HCT116 (cell line): Measurements from ENCODE around the gene CLC. TPM values are rescaled to one million over a fixed set of nuclear protein-coding genes. Genes with fewer than 3 reads are reported as not detected.

Source experiments
- ATAC-seq: fragments of 200-7000 bp; cut with Tn5 transposase; 2 replicates; pipeline ENCODE4 v1.9.1; 2020; ENCODE audit warnings: mild to moderate bottlenecking, moderate library complexity
- Bru-seq: library from RNA; stranded (reverse); fragments of 400-500 nt; gene quantifications from one replicate; lab custom pipeline; 2021; lab: Mats Ljungman, UMichigan
- BruChase-seq, 2 experiments: library from RNA; stranded (reverse); fragments of 400-500 nt; gene quantifications; one replicate each; lab custom pipeline; 2021; lab: Mats Ljungman, UMichigan
- BruUV-seq: library from RNA; stranded (reverse); fragments of 400-500 nt; replicated peaks from 2 replicates; lab custom pipeline; 2021; lab: Mats Ljungman, UMichigan
- CTCF ChIA-PET: fragments of 300-600 bp; sonication (Branson Sonifier 250); formaldehyde crosslinking; loops from one replicate; lab custom pipeline; 2021; ENCODE audit warnings: antibody characterized with exemption; lab: Charles Lee
- POLR2A ChIA-PET: fragments of 300-600, 350-600 bp; sonication (Branson Sonifier 250); formaldehyde crosslinking; loops from one replicate; lab custom pipeline; 2021; ENCODE audit warnings: antibody characterized with exemption; lab: Charles Lee
- RAD21 ChIA-PET, 2 experiments: fragments of 300-600 bp; sonication (Branson Sonifier 250); formaldehyde crosslinking; loops; one replicate each; lab custom pipeline; 2023; ENCODE audit warnings: low total read pairs in 2 of 2; ENCODE audit not compliant: uncharacterized antibody in 2 of 2, unreplicated experiment in 2 of 2, low non-redundant PET in 1 of 2; lab: Charles Lee
- DNase-seq: peaks from one replicate; pipeline ENCODE4 v3.0.0-alpha.2; 2010; ENCODE audit warnings: low read depth, low spot score
- H2AFZ ChIP-seq: fragments of 200-600 bp; shearing (Covaris generic), sonication (generic); 2 replicates; pipeline ENCODE4 v1.6.1; 2017; ENCODE audit warnings: low read depth, mixed run types, mixed read lengths, antibody characterized with exemption, low read length; ENCODE audit not compliant: poor library complexity, severe bottlenecking
- H3K27ac ChIP-seq: 2 replicates; pipeline ENCODE4 v1.5.1; 2012; ENCODE audit warnings: low read depth, low read length
- H3K27me3 ChIP-seq: fragments of 200-600 bp; sonication (generic); 2 replicates; pipeline ENCODE4 v1.6.1; 2016; ENCODE audit warnings: mixed run types, low read length, mixed read lengths; ENCODE audit not compliant: insufficient read depth
- H3K36me3 ChIP-seq, 2 experiments: fragments of 200-500 bp in 1 of 2; fragments of 200-600 bp in 1 of 2; sonication (Bioruptor generic) in 1 of 2; sonication (generic) in 1 of 2; 2 replicates each; pipeline versions ENCODE4 v1.5.1 to v1.6.1; 2014 to 2016; ENCODE audit warnings: low read length in 2 of 2, inconsistent platforms in 1 of 2, mixed read lengths in 1 of 2, mixed run types in 1 of 2; ENCODE audit not compliant: insufficient read depth in 2 of 2, control insufficient read depth in 1 of 2
- H3K4me1 ChIP-seq, 2 experiments: fragments of 200-600 bp in 1 of 2; sonication (generic) in 1 of 2; 2 replicates each; pipeline versions ENCODE4 v1.5.1 to v1.6.1; 2012 to 2017; ENCODE audit warnings: low read length in 2 of 2, inconsistent platforms in 1 of 2, mild to moderate bottlenecking in 1 of 2, mixed read lengths in 1 of 2, mixed run types in 1 of 2, moderate library complexity in 1 of 2; ENCODE audit not compliant: insufficient read depth in 2 of 2, control insufficient read depth in 1 of 2
- H3K4me2 ChIP-seq: fragments of 200-600 bp; sonication (generic); 2 replicates; pipeline ENCODE4 v1.6.1; 2017; ENCODE audit warnings: mixed run types, low read length, mixed read lengths
- H3K4me3 ChIP-seq, 2 experiments: fragments of 200-600 bp in 1 of 2; sonication (generic) in 1 of 2; replicated peaks in 1 of 2; 2 replicates each; pipeline ENCODE4 v1.5.1; 2011 to 2016; ENCODE audit warnings: low read length in 2 of 2, control low read depth in 1 of 2, low read depth in 1 of 2, mild to moderate bottlenecking in 1 of 2, mixed read lengths in 1 of 2, mixed run types in 1 of 2
- H3K79me2 ChIP-seq: fragments of 200-600 bp; sonication (generic); 2 replicates; pipeline ENCODE4 v1.6.1; 2017; ENCODE audit warnings: mild to moderate bottlenecking, mixed run types, low read length, moderate library complexity, mixed read lengths; ENCODE audit not compliant: insufficient read depth
- H3K9ac ChIP-seq: fragments of 200-600 bp; sonication (generic); 2 replicates; pipeline ENCODE4 v1.6.1; 2016; ENCODE audit warnings: low read length, mixed read lengths
- H3K9me2 ChIP-seq: fragments of 200-600 bp; sonication (generic), shearing (Covaris generic); 2 replicates; pipeline ENCODE4 v1.6.1; 2017; ENCODE audit warnings: mixed run types, mild to moderate bottlenecking, moderate library complexity; ENCODE audit not compliant: insufficient read depth
- H3K9me3 ChIP-seq, 2 experiments: fragments of 200-500 bp in 1 of 2; fragments of 200-600 bp in 1 of 2; sonication (Bioruptor generic) in 1 of 2; sonication (generic) in 1 of 2; 2 replicates each; pipeline ENCODE4 v1.6.1; 2014 to 2017; ENCODE audit warnings: low read length in 2 of 2, mixed read lengths in 2 of 2, inconsistent platforms in 1 of 2, low read depth in 1 of 2, mild to moderate bottlenecking in 1 of 2, mixed run types in 1 of 2, moderate library complexity in 1 of 2; ENCODE audit not compliant: control insufficient read depth in 1 of 2, insufficient read depth in 1 of 2
- H4K20me1 ChIP-seq: fragments of 200-600 bp; sonication (generic), shearing (Covaris generic); 2 replicates; pipeline ENCODE4 v1.6.1; 2017; ENCODE audit warnings: mixed run types, mild to moderate bottlenecking, moderate library complexity; ENCODE audit not compliant: insufficient read depth
- CBX3 ChIP-seq: IDR thresholded peaks from 2 replicates; pipeline ENCODE4 v1.6.1; 2012; ENCODE audit warnings: low read depth
- EGR1 ChIP-seq: IDR thresholded peaks from 2 replicates; pipeline ENCODE4 v1.6.1; 2012; ENCODE audit warnings: low read depth
- JUND ChIP-seq: IDR thresholded peaks from 2 replicates; pipeline ENCODE4 v1.6.1; 2012
- SIN3A ChIP-seq: IDR thresholded peaks from 2 replicates; pipeline ENCODE4 v1.6.1; 2012; ENCODE audit warnings: low read depth
- SP1 ChIP-seq: IDR thresholded peaks from 2 replicates; pipeline ENCODE4 v1.6.1; 2012; ENCODE audit warnings: low read depth
- SRF ChIP-seq: IDR thresholded peaks from 2 replicates; pipeline ENCODE4 v1.6.1; 2012; ENCODE audit warnings: low read depth
- YY1 ChIP-seq: IDR thresholded peaks from 2 replicates; pipeline ENCODE4 v1.6.1; 2011; ENCODE audit warnings: low read length, low read depth, moderate library complexity, mild to moderate bottlenecking; ENCODE audit not compliant: insufficient replicate concordance; ENCODE audit errors: extremely low read depth
- ZFX ChIP-seq: fragments of 450-650 bp; IDR thresholded peaks from 2 replicates; pipeline ENCODE4 v1.6.1; 2017
- intact Hi-C: fragments of 100-400 bp; cut with micrococcal nuclease; formaldehyde crosslinking; loops from 2 replicates; pipeline ENCODE4 v1.10.0; 2022
- long read RNA-seq: library from polyadenylated mRNA; unstranded; transcript quantifications from one replicate; pipeline ENCODE4 v2.0.0, GENCODE V29; 2021; ENCODE audit not compliant: unreplicated experiment
- polyA plus RNA-seq: library from polyadenylated mRNA; unstranded; fragments of >200 nt; gene quantifications from 2 replicates; pipeline ENCODE4 v1.2.1, GENCODE V29; 2012; ENCODE audit warnings: missing spikeins
- total RNA-seq: library from RNA; stranded (reverse); gene quantifications from one replicate; pipeline ENCODE4 v1.2.1, GENCODE V29; 2021; ENCODE audit not compliant: unreplicated experiment
- TF ChIP-seq, protein P1 (sequence below): IDR thresholded peaks from 2 replicates; pipeline ENCODE4 v1.6.1; 2012; ENCODE audit warnings: low read depth
- TF ChIP-seq, protein P2 (sequence below): IDR thresholded peaks from 2 replicates; pipeline ENCODE4 v1.6.1; 2012

CLC gene
- total RNA-seq, result not detected
- 0.10 TPM in 1 of 2 replicates, not detected in the other for polyA plus RNA-seq
- percentile 15 among the genes with signal in this experiment for Bru-seq, nascent RNA
- BruChase-seq, experiment 1, labeled RNA remaining after a 6-hour chase, result percentile 19 among the genes with signal in this experiment
- percentile 17 among the genes with signal in this experiment for BruChase-seq, experiment 2, labeled RNA remaining after a 2-hour chase
- long read RNA-seq, result 0 reads

DNA sequence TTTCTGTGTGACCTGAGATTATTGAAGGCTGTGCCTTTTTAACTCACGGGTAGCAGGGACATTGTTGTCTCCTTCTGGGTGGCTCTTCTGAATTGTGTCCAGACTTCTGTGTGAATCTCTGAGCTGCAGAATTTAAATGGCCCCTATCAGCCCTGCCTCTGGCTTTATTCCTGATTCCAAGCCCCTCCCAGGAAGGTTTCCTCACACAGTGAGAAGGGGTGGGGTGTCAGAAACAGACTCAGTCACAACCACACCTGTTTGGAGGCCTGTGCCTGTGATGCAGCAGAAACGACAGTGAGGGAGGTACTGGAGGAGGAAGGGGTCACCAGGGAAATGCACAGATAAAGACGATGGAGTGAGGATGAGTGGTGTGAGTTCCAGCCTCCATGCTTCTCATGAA, at the start of gene CLC:
Gene CLC, minus strand, starts transcription at position 139 of the 400 bp plus-strand sequence. Its CDS starts 77 bp downstream, at position 62.
- POLR2A ChIA-PET, result no interaction called here
- no TSS peak for BruUV-seq
- Histone ChIP-seq H2AFZ (no peak within 1 kb of the TSS), H3K9me2 (no peaks in the 10 kb centered on the region), H3K9me3 (no peaks in the 10 kb centered on the region), H3K9ac (no peak within 1 kb of the TSS), H3K27me3 (peaks cover 76% of the 10 kb centered on the region), H3K27ac (no peak within 1 kb of the TSS), H3K4me3 (no peak within 1 kb of the TSS), H3K36me3 (no peaks in the 10 kb centered on the region), H3K4me1 (no peaks in the 10 kb centered on the region), H3K4me2 (no peak within 1 kb of the TSS), H3K79me2 (no peaks in the 10 kb centered on the region), H4K20me1 (no peaks in the 10 kb centered on the region)
- intact Hi-C loops, result no loop called here
- no peak for DNase-seq
- RAD21 ChIA-PET, result no interaction called here
- CTCF ChIA-PET, result no interaction called here
- no peak for ATAC-seq
- TF ChIP-seq EGR1 (no peak), SP1 (no peak), YY1 (no peak), ZFX (no peak), CBX3 (no peak), SRF (no peak), JUND (no peak), SIN3A (no peak)
- TF ChIP-seq, protein P1, sequence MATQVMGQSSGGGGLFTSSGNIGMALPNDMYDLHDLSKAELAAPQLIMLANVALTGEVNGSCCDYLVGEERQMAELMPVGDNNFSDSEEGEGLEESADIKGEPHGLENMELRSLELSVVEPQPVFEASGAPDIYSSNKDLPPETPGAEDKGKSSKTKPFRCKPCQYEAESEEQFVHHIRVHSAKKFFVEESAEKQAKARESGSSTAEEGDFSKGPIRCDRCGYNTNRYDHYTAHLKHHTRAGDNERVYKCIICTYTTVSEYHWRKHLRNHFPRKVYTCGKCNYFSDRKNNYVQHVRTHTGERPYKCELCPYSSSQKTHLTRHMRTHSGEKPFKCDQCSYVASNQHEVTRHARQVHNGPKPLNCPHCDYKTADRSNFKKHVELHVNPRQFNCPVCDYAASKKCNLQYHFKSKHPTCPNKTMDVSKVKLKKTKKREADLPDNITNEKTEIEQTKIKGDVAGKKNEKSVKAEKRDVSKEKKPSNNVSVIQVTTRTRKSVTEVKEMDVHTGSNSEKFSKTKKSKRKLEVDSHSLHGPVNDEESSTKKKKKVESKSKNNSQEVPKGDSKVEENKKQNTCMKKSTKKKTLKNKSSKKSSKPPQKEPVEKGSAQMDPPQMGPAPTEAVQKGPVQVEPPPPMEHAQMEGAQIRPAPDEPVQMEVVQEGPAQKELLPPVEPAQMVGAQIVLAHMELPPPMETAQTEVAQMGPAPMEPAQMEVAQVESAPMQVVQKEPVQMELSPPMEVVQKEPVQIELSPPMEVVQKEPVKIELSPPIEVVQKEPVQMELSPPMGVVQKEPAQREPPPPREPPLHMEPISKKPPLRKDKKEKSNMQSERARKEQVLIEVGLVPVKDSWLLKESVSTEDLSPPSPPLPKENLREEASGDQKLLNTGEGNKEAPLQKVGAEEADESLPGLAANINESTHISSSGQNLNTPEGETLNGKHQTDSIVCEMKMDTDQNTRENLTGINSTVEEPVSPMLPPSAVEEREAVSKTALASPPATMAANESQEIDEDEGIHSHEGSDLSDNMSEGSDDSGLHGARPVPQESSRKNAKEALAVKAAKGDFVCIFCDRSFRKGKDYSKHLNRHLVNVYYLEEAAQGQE, result no peak
- TF ChIP-seq, protein P2, sequence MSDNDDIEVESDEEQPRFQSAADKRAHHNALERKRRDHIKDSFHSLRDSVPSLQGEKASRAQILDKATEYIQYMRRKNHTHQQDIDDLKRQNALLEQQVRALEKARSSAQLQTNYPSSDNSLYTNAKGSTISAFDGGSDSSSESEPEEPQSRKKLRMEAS, result no peak
